Tibial nerve (tissue), 4 donors: ENCODE results near the gene OPRD1. TPM values are rescaled to one million over a fixed set of nuclear protein-coding genes. Genes with fewer than 3 reads are reported as not detected.
"Not testable (repeated sequence)": the region's sequence is repeated elsewhere in the genome, so short reads cannot be mapped to it uniquely, and the experiment has no call there.

Source experiments
- DNase-seq, 2 donors: peaks; one replicate each; pipeline ENCODE4 v3.0.0-alpha.2; 2019; ENCODE audit warnings: low spot score in 2 of 2
- H3K27ac ChIP-seq, 4 donors: fragments of 200-600 bp; sonication (generic) in 3 of 4; one replicate each; pipeline ENCODE4 v1.5.1; 2017 to 2019; ENCODE audit warnings: mild to moderate bottlenecking in 1 of 4
- H3K27me3 ChIP-seq, 2 donors: fragments of 200-600 bp; sonication (generic) in 1 of 2; one replicate each; pipeline versions ENCODE4 v1.5.1 to v1.6.0; 2017 to 2019
- H3K36me3 ChIP-seq, 3 donors: fragments of 200-600 bp; sonication (generic); one replicate each; pipeline ENCODE4 v1.5.1; 2018 to 2019
- H3K4me1 ChIP-seq, 4 donors: fragments of 200-600 bp; sonication (generic) in 3 of 4; one replicate each; pipeline ENCODE4 v1.5.1; 2017 to 2019
- H3K4me3 ChIP-seq, 4 donors: fragments of 200-600 bp; sonication (generic) in 3 of 4; one replicate each; pipeline ENCODE4 v1.5.1; 2017 to 2019; ENCODE audit warnings: mild to moderate bottlenecking in 1 of 4, moderate library complexity in 1 of 4
- H3K9me3 ChIP-seq, 4 donors: fragments of 200-600 bp; sonication (generic) in 3 of 4; one replicate each; pipeline ENCODE4 v1.5.1; 2017 to 2019
- EP300 ChIP-seq, 2 donors: sonication (generic); formaldehyde crosslinking; IDR thresholded peaks; one replicate each; pipeline ENCODE4 v1.6.1; 2017; ENCODE audit warnings: antibody characterized with exemption in 2 of 2, mild to moderate bottlenecking in 1 of 2
- POLR2A ChIP-seq, 2 donors: fragments of 450-650 bp; IDR thresholded peaks; one replicate each; pipeline ENCODE4 v1.6.1; 2017; ENCODE audit warnings: antibody characterized with exemption in 2 of 2, mild to moderate bottlenecking in 2 of 2, moderate library complexity in 2 of 2
- WGBS, 2 donors: methylation state at CpG; one replicate each; pipeline ENCODE4 v1.1.5; 2018; 5-methylcytosine and 5-hydroxymethylcytosine counted together
- total RNA-seq, 4 donors: library from RNA; depleted of rRNA; stranded (reverse); fragments of >200 nt; gene quantifications; one replicate each; pipeline ENCODE4 v1.1.0, GENCODE V29; 2016
- TF ChIP-seq, protein P1 (sequence below), 5 experiments: fragments of 200-600 bp in 3 of 5; fragments of 450-650 bp in 2 of 5; sonication (generic) in 3 of 5; IDR thresholded peaks; one replicate each; pipeline ENCODE4 v1.5.1; 2016 to 2019; ENCODE audit warnings: antibody characterized with exemption in 5 of 5, mild to moderate bottlenecking in 3 of 5, moderate library complexity in 2 of 5

OPRD1 gene
- not detected for total RNA-seq

DNA sequence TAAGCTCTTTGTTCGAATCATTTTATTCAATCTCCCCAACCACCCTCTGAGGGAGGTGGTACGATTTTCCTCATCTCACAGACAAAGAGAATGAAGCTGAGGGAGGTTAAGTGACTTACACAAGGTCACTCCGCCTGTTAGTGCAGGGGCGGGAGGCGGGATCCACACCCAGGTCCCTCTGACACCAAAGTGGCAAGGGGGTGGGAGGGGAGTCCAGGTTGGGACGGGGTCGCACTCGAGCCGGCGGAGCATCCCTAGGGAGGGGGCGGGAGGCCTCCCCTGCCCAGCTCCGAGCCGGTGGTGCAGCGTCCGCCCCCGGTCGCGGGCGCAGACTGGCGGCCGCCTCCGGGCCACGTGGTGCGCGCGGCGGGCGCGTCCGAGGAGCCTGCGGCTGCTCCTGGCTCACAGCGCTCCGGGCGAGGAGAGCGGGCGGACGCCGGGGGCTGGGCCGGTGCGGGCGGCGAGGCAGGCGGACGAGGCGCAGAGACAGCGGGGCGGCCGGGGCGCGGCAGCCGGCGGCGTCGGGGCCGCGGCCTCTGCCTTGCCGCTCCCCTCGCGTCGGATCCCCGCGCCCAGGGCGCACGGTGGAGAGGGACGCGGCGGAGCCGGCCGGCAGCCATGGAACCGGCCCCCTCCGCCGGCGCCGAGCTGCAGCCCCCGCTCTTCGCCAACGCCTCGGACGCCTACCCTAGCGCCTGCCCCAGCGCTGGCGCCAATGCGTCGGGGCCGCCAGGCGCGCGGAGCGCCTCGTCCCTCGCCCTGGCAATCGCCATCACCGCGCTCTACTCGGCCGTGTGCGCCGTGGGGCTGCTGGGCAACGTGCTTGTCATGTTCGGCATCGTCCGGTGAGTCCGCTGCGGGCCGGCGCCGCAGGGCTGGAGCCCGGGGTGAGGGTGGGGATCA is at the start of gene OPRD1:
OPRD1 (plus strand) TSS at position 405 of the 903 bp plus-strand sequence; CDS start at position 619, 214 bp downstream.
- H3K27ac ChIP-seq = no peak within 1 kb of the TSS
- TF ChIP-seq, protein P1, sequence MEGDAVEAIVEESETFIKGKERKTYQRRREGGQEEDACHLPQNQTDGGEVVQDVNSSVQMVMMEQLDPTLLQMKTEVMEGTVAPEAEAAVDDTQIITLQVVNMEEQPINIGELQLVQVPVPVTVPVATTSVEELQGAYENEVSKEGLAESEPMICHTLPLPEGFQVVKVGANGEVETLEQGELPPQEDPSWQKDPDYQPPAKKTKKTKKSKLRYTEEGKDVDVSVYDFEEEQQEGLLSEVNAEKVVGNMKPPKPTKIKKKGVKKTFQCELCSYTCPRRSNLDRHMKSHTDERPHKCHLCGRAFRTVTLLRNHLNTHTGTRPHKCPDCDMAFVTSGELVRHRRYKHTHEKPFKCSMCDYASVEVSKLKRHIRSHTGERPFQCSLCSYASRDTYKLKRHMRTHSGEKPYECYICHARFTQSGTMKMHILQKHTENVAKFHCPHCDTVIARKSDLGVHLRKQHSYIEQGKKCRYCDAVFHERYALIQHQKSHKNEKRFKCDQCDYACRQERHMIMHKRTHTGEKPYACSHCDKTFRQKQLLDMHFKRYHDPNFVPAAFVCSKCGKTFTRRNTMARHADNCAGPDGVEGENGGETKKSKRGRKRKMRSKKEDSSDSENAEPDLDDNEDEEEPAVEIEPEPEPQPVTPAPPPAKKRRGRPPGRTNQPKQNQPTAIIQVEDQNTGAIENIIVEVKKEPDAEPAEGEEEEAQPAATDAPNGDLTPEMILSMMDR (IDR thresholded peaks at IDR 0.05) = no peak
- TF ChIP-seq POLR2A (IDR thresholded peaks at IDR 0.05) = no peak
- TF ChIP-seq EP300 (IDR thresholded peaks at IDR 0.05) = no peak
- no peaks in the 10 kb centered on the region for H3K36me3 ChIP-seq
- no peaks in the 10 kb centered on the region for H3K9me3 ChIP-seq
- peaks cover 0 to 78% of the 10 kb centered on the region in 2 donors for H3K27me3 ChIP-seq
- 5 to 7% methylated on average over 27 to 33 of the region's 108 CpGs for WGBS, 2 donors
- peaks cover 0 to 11% (median 0%) of the 10 kb centered on the region in 4 donors for H3K4me1 ChIP-seq
- DNase-seq = no peak
- no peak within 1 kb of the TSS for H3K4me3 ChIP-seq

DNA sequence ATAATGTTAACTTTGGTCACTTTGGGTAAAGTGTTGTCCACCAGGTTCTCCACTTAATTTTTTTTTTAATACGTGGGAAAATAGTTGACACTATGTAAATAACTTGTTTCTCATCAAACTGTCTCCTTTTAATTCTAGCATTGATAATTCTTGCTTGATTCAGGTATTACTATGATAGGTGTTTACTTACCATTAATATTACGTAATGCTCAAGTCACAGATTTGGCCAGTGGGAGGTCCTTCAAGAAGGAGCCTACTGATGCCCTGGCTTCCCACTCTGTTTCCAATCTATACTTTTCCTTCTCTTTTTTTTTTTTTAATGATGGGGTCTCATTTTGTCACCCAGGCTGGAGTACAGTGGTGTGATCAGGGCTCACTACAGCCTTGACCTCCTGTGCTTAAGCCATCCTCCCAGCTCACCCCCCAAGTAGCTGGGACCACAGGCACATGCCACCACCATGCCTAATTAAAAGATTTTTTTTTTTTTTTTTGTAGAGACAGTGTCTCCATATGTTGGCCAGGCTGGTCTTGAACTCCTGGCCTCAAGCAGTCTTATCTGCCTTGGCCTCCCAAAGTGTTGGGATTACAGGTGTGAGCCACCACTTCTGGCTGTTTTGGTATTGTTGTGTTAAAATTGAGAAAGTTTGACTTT is 45.3 kb upstream of the OPRD1 start:
- TF ChIP-seq EP300 (IDR thresholded peaks at IDR 0.05) (no peak), POLR2A (IDR thresholded peaks at IDR 0.05) (no peak)
- TF ChIP-seq, protein P1 (IDR thresholded peaks at IDR 0.05) = no peak
- H3K9me3 ChIP-seq = no peaks in the 10 kb centered on the region
- H3K4me3 ChIP-seq = no peak overlapping the region
- WGBS, 2 donors = 87 to 94% methylated on average over 2 of the region's 2 CpGs
- peaks cover 0 to 55% (median 0%) of the 10 kb centered on the region in 4 donors for H3K4me1 ChIP-seq
- no peak for DNase-seq
- no peaks in the 10 kb centered on the region for H3K27me3 ChIP-seq
- no peak overlapping the region for H3K27ac ChIP-seq
- H3K36me3 ChIP-seq = peaks cover 0 to 43% (median 12%) of the 10 kb centered on the region in 3 donors

DNA sequence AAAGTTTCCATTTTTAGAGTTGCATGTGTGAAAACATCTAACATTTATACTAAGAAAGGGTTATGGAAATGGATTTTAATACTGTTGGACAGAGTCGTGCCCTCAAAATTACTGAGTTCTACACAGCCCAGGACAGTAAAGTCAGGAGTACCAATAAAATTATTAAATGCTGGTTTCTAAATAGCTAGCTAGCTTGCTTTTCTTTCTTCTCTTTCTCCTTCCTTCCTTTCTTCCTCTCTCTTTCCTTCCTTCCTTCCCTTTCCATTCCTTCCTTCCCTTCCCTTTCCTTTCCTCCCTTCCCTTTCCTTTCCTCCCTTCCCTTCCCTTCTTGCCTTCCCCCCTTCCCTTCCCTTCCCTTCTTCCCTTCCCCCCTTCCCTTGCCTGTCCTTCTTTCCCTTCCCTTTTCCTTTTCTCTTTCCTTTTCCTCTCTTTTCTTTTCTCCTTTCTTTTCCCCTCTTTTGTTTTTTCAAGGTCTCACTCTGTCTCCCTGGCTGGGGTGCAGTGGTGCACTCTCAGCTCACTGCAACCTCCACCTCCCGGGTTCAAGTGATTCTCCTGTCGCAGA is 41.3 kb upstream of the OPRD1 start:
- Histone ChIP-seq H3K27me3 (no peaks in the 10 kb centered on the region), H3K4me3 (no peak overlapping the region), H3K27ac (no peak overlapping the region), H3K36me3 (peaks cover 0 to 55% (median 12%) of the 10 kb centered on the region in 3 donors), H3K9me3 (no peaks in the 10 kb centered on the region), H3K4me1 (peaks cover 0 to 45% (median 6%) of the 10 kb centered on the region in 4 donors)
- 93% methylated on average over 3 of the region's 3 CpGs for WGBS, 2 donors
- no peak for DNase-seq
- TF ChIP-seq EP300 (IDR thresholded peaks at IDR 0.05) (no peak), POLR2A (IDR thresholded peaks at IDR 0.05) (no peak)
- TF ChIP-seq, protein P1 (IDR thresholded peaks at IDR 0.05) = no peak

DNA sequence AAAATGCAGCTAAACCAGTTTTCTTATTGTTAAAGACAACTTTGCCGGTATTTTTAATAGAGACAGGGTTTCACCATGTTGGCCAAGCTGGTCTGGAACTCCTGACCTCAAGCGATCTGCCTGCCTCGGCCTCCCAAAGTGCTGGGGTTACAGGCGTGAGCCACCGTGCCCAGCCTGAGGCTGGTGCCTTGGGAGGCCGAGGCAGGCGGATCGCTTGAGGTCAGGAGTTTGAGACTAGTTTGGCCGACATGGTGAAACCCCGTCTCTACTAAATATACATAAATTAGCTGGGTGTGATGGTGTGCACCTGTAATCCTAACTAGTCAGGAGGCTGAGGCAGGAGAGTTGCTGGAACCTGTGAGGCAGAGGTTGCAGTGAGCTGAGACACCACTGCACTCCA is 40.0 kb upstream of the OPRD1 start:
- DNase-seq, H3K4me3 ChIP-seq, H3K27ac ChIP-seq, H3K27me3 ChIP-seq, H3K9me3 ChIP-seq: not testable (repeated sequence)
- peaks cover 0 to 49% (median 12%) of the 10 kb centered on the region in 3 donors for H3K36me3 ChIP-seq
- WGBS, 2 donors = 83 to 94% methylated on average over 10 of the region's 10 CpGs
- peaks cover 0 to 41% (median 6%) of the 10 kb centered on the region in 4 donors for H3K4me1 ChIP-seq

DNA sequence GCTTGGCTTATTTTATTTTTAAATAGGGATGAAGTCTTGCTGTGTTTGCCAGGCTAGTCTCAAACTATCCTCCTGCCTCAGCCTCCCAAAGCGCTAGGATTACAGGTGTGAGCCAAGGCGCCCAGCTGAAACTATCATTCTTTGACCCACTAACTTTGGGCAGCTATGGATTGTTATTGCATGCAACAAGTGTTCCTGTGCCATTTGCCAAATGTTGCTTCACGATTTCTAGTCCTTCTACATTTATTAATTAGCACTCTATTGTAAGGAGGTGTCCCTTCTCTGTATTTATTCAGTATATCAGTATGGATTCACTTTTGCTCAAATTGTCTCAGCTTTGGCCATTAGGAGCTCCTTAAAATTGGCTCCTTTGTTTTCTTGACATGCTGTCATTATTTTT is 38.9 kb upstream of the OPRD1 start:
- no peaks in the 10 kb centered on the region for H3K27me3 ChIP-seq
- H3K4me3 ChIP-seq = no peak overlapping the region
- 90% methylated on average over 3 of the region's 3 CpGs for WGBS, 2 donors
- no peak for DNase-seq
- peaks cover 0 to 37% (median 6%) of the 10 kb centered on the region in 4 donors for H3K4me1 ChIP-seq
- no peak overlapping the region for H3K27ac ChIP-seq
- TF ChIP-seq POLR2A (IDR thresholded peaks at IDR 0.05) (no peak), EP300 (IDR thresholded peaks at IDR 0.05) (no peak)
- TF ChIP-seq, protein P1 (IDR thresholded peaks at IDR 0.05) = no peak
- peaks cover 0 to 49% (median 12%) of the 10 kb centered on the region in 3 donors for H3K36me3 ChIP-seq
- no peaks in the 10 kb centered on the region for H3K9me3 ChIP-seq
